Omental fat pad (tissue), 4 donors: ENCODE measurements around the gene HERC3. TPM values are rescaled to one million over a fixed set of nuclear protein-coding genes. Genes with fewer than 3 reads are reported as not detected.

Experiments
- ATAC-seq: fragments of 150-250 bp; one replicate; pipeline ENCODE4 v1.9.1; 2016; ENCODE audit warnings: mild to moderate bottlenecking, moderate library complexity; ENCODE audit not compliant: low FRiP score
- DNase-seq: peaks from one replicate; pipeline ENCODE4 v3.0.0-alpha.2; 2019; ENCODE audit warnings: low spot score
- CTCF ChIP-seq, 3 donors: fragments of 450-650 bp; IDR thresholded peaks; one replicate each; pipeline ENCODE4 v1.5.1; 2016 to 2017; ENCODE audit warnings: antibody characterized with exemption in 3 of 3, mild to moderate bottlenecking in 3 of 3, moderate library complexity in 2 of 3
- total RNA-seq, 4 donors: library from RNA; depleted of rRNA; stranded (reverse); fragments of >200 nt; gene quantifications; one replicate each; pipeline ENCODE4 v1.1.0, GENCODE V29; 2016

Gene HERC3
- total RNA-seq, 4 donors from 2014 or later = 21.3 to 48.7 (median 33.6) TPM

DNA sequence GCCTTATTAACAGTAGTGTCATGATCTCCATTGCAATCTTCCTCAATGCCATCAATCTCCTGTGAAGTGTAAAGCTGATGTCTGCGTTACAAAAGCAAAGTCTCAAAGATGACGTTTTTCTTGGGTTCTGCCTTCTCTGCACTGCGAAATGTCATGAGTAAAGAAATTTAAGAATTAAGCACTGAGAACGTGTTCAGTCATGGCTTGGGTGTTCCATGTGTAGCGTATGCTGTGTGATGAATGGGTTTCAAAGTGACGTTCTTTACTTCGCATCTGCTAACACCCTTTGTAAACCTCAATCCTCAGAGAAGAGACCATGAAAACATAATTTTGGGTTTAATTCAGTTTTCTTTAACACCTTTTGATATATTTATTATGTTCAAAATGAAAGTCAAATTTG is 104.3 kb downstream of the HERC3 start:
- DNase-seq (no peak), ATAC-seq (peak; percentile 40)
- no peak for TF ChIP-seq CTCF (IDR thresholded peaks at IDR 0.05)

DNA sequence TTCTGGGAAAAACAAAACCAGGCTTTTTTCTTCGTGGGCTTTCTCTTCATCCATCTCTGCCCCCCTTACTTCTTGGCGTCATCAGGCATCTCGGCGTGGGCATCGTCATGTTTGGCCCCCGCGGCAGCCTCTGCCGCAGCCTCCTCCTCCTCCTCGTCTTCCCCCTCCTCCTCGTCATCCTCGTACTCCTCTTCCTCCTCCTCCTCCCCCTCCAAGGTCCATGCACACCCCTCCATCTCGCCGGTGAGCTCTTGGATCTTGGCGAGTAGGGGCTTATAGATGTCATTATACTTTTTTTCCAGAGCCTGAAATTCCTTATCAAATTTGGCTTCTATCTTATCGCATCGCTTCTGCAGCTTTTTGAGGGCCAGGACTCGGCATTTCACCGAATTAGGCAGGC is 104.9 kb downstream of the HERC3 start:
- ATAC-seq = peak; percentile 49
- no peak for TF ChIP-seq CTCF (IDR thresholded peaks at IDR 0.05)
- no peak for DNase-seq

GRCh38 chr4:88697588-88698329 is 105.5 kb downstream of the HERC3 start, which contains the start of gene NAP1L5:
Gene NAP1L5 (minus strand): TSS chr4:88697829. CDS start chr4:88697754, 75 bp downstream.
- ATAC-seq (peak; percentile 81), DNase-seq (no peak)
- no peak for TF ChIP-seq CTCF (IDR thresholded peaks at IDR 0.05)

DNA sequence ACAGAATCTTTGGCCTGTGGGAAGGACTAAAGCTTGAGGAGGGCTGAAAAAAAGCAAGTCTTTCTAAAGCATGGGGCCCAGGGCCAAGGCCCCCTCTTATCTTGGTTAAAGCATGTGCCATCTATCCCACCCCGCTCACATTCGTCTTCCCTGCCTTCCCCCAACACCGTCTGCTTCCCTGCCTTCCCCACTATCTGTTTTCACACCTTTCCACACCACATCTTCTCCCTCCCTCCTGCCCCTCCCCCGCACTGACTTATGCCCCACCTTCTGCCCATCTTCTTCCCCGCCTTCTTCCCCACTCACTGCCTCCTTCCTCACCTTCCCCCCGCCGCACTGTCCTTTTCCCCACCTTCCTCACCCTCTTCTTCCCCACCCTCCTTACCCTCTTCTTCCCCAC is 106.2 kb downstream of the HERC3 start:
- no peak for TF ChIP-seq CTCF (IDR thresholded peaks at IDR 0.05)
- ATAC-seq = no peak
- DNase-seq = no peak

GRCh38 chr4:88702782-88703181 is 110.5 kb downstream of the HERC3 start:
- DNase-seq (no peak), ATAC-seq (no peak)
- no peak for TF ChIP-seq CTCF (IDR thresholded peaks at IDR 0.05)

DNA sequence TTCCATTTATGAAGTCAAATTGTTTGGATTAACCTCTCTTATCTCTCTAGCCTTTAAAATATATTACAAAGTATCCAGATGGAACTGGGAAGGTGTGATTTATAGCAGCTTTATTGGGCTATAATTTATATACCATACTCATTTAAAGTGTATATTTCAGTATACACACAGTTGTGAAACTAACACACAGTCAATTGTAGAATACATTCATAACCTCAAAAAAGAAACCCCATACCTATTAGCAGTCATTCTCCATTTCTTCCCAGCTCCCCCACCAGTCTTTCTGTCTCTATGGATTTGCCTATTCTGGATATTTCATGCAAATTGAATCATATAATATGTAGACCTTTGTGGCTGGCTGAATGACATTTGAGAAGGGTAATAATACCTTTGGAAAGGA is 112.9 kb downstream of the HERC3 start:
- DNase-seq (no peak), ATAC-seq (no peak)
- TF ChIP-seq CTCF (IDR thresholded peaks at IDR 0.05) = no peak

DNA sequence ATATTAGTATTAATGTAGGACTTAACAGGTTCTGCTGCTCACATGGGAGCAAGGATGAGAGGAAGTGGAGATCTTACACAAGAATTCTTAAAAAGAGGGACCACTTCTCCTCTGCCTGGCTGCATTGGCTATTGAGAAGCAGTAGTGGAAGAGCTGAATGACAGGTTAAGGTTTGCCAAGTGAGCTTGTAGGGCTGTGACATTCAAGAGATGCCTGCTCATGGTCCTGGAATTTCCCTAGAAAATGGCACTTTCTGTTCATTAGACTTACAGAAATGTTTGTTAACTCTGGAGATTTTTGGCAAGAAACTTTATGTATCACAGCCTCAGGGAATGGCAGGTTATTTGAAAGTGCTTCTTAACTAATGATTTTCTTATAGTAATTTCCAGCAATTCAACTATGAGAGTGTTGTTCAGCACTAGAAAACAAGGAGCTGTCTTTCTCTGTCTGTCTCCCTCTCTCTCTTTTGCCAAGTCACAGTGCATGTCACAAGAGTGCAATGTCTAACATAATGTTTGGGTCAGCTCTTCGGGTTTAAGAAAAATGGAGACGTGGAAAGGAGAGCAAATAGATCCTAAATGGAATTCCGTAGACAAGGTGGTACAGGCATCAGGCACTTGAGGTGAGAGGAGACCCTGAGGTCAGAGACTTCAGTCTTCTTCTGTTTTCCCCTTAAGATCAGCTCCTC is 113.7 kb downstream of the HERC3 start:
- DNase-seq (no peak), ATAC-seq (no peak)
- TF ChIP-seq CTCF (IDR thresholded peaks at IDR 0.05) = no peak
